ACC112 (cell line): ENCODE results near the gene FERD3L.

Experiments
- H2AFZ ChIP-seq: fragments of 200-600 bp; sonication (generic); one replicate; pipeline ENCODE4 v1.6.0; 2017; ENCODE audit warnings: antibody characterized with exemption, low read length; ENCODE audit not compliant: unreplicated experiment
- H3K27ac ChIP-seq: fragments of 200-600 bp; sonication (generic); 2 replicates; pipeline ENCODE4 v1.5.1; 2014; ENCODE audit warnings: low read depth, mild to moderate bottlenecking, antibody characterized with exemption, low read length, moderate library complexity
- H3K27me3 ChIP-seq: fragments of 200-600 bp; sonication (generic); 2 replicates; pipeline ENCODE4 v1.6.1; 2014; ENCODE audit warnings: mild to moderate bottlenecking, antibody characterized with exemption, low read length, moderate library complexity, mixed read lengths; ENCODE audit not compliant: insufficient read depth
- H3K36me3 ChIP-seq: fragments of 200-600 bp; sonication (generic); 2 replicates; pipeline ENCODE4 v1.6.1; 2016; ENCODE audit warnings: mild to moderate bottlenecking, antibody characterized with exemption, low read length, moderate library complexity, mixed read lengths; ENCODE audit not compliant: insufficient read depth
- H3K4me1 ChIP-seq: fragments of 200-600 bp; sonication (generic); one replicate; pipeline ENCODE4 v1.6.1; 2016; ENCODE audit warnings: low read length, mixed read lengths; ENCODE audit not compliant: insufficient read depth, unreplicated experiment, control insufficient read depth
- H3K4me3 ChIP-seq: fragments of 200-600 bp; sonication (generic); 2 replicates; pipeline ENCODE4 v1.5.1; 2014; ENCODE audit warnings: mild to moderate bottlenecking, low read depth, low read length
- H3K79me2 ChIP-seq: fragments of 200-600 bp; sonication (generic); one replicate; pipeline ENCODE4 v1.6.0; 2016; ENCODE audit warnings: low read length; ENCODE audit not compliant: control insufficient read depth, unreplicated experiment, insufficient read depth

FERD3L gene

DNA sequence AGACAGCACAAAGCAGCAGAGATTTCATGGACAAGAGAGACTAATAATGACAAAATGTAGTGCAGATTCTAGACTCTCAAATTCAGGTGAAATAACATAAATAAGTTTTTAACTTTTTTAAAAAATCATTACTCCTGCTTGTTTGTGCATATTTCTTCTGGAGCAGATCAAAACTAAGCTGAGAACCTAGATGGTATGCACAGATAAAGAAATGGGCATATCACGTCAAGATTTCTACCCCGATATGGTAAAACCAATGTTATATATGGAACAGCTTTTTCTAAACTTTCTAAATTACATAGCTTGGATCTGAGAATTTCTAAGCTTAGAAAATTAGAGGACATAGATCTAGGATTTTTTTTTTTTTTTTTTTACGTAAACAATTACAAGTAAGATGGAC is 46.0 kb downstream of the FERD3L start:
- Histone ChIP-seq H3K27me3 (no peaks in the 10 kb centered on the region), H3K27ac (no peak overlapping the region), H3K79me2 (no peaks in the 10 kb centered on the region), H3K4me3 (no peak overlapping the region), H2AFZ (no peak overlapping the region), H3K4me1 (no peaks in the 10 kb centered on the region), H3K36me3 (no peaks in the 10 kb centered on the region)

DNA sequence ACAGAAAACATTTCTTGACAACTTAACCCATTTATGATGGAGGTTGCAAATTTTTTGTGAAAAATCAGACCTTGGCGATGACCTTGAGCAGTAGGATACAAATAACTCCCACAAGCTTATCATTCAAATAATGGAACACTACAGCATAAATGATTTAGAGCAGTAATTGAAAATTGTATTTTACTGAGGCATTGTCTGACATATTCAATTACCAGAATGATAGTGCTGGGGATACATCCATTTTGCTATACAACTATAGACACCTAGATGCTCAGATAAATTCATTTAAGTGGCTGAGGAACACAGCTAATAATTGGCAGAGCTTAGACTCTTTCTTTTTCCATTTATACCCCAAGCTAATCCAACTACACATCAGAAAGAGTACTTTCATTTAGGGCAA is 46.7 kb downstream of the FERD3L start:
- Histone ChIP-seq H3K79me2 (no peaks in the 10 kb centered on the region), H3K27ac (no peak overlapping the region), H3K27me3 (no peaks in the 10 kb centered on the region), H3K36me3 (no peaks in the 10 kb centered on the region), H3K4me1 (no peaks in the 10 kb centered on the region), H3K4me3 (no peak overlapping the region), H2AFZ (no peak overlapping the region)

DNA sequence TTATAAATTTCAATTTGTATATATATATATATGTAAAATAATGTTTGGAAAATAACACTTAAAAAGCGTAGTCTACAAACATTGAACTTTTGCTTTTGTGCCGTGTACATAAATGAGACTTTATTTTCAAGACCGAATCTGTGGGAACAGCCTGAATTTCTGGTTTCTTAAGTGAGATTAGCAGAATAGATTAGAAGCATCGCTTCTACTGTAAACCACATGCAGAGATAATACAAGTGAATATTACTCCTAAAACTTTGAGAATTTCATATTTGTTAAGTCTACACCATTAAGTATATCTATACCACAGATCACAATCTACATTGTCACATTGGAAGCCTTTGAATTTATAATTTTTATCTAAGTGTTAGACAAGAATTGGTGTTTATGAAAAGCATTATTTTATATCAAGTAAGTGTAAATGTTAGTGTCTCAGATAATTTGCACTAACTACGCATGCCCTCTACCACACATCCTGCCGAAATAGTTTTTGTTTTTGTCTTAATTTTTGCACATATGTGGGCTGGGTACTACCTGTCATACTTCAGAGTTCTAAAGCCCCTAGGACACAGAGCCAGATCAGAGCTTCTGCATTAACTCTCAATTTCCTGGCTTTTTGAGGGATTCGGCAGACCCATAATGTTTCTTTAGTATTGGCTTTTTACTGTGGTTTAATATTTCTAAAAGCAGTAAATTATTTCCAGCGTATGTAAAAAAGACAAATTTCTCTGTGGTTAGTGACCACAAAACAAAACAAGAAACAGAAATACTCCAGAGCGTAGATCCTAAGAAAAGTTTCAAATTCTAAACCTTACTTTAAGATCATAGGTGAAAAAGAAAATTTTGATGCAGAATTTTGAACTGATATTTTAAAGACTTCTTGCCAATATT is 47.8 kb downstream of the FERD3L start:
- Histone ChIP-seq H2AFZ (no peak overlapping the region), H3K27me3 (no peaks in the 10 kb centered on the region), H3K79me2 (no peaks in the 10 kb centered on the region), H3K36me3 (no peaks in the 10 kb centered on the region), H3K4me3 (no peak overlapping the region), H3K4me1 (no peaks in the 10 kb centered on the region), H3K27ac (no peak overlapping the region)

DNA sequence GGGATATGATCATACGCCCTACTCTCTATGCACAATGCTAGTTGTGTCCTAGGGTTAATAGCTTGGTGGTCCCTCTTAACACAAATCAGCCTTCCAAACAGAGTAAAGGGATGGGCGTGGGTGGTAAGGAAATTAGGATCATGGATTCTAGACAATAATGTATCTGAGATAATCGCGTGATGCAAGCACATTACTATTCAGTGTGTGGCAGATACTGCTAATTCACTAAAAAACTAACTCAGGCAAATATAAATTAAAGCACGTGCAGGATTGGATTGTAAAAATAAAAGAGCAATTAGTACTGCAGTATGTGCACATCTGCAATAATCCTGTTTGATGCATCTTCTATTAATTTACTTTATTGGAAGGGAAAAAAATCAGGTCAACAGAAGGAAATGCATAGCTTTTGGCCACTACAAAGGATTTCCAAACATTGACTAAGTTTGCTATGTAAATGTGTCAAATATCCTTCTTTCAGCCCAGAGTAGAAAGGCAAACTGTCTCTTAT is 49.8 kb downstream of the FERD3L start:
- Histone ChIP-seq H3K79me2 (no peaks in the 10 kb centered on the region), H3K4me3 (no peak overlapping the region), H3K27me3 (no peaks in the 10 kb centered on the region), H3K27ac (no peak overlapping the region), H3K36me3 (no peaks in the 10 kb centered on the region), H3K4me1 (no peaks in the 10 kb centered on the region), H2AFZ (no peak overlapping the region)
